ENCODE data around the gene BUD13.

- TF ChIP-seq, protein P1, sequence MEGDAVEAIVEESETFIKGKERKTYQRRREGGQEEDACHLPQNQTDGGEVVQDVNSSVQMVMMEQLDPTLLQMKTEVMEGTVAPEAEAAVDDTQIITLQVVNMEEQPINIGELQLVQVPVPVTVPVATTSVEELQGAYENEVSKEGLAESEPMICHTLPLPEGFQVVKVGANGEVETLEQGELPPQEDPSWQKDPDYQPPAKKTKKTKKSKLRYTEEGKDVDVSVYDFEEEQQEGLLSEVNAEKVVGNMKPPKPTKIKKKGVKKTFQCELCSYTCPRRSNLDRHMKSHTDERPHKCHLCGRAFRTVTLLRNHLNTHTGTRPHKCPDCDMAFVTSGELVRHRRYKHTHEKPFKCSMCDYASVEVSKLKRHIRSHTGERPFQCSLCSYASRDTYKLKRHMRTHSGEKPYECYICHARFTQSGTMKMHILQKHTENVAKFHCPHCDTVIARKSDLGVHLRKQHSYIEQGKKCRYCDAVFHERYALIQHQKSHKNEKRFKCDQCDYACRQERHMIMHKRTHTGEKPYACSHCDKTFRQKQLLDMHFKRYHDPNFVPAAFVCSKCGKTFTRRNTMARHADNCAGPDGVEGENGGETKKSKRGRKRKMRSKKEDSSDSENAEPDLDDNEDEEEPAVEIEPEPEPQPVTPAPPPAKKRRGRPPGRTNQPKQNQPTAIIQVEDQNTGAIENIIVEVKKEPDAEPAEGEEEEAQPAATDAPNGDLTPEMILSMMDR (conservative IDR thresholded peaks at IDR 0.05; ENCODE audit: low read depth, low read length) = no peak
- no peak for TF ChIP-seq POLR2A (IDR thresholded peaks at IDR 0.05; ENCODE audit: low read depth, low read length)
- TF ChIP-seq BHLHE40 (IDR thresholded peaks at IDR 0.05; ENCODE audit: low read depth, low read length) = no peak
- TF ChIP-seq MXI1 (IDR thresholded peaks at IDR 0.05; ENCODE audit: borderline replicate concordance, low read depth, low read length) = no peak
- TF ChIP-seq RCOR1 (IDR thresholded peaks at IDR 0.05; ENCODE audit: insufficient replicate concordance, low read length) = no peak
- no peak for TF ChIP-seq CEBPB (IDR thresholded peaks at IDR 0.05; ENCODE audit: low read depth, low read length)
- no peak for TF ChIP-seq FOS (IDR thresholded peaks at IDR 0.05; ENCODE audit: low read depth, low read length)
- TF ChIP-seq USF2 (IDR thresholded peaks at IDR 0.05; ENCODE audit: low read depth, low read length) = no peak
- no peak for TF ChIP-seq RFX5 (IDR thresholded peaks at IDR 0.05; ENCODE audit: low read depth, low read length)
- no peak for TF ChIP-seq RAD21 (IDR thresholded peaks at IDR 0.05; ENCODE audit: low read length)
- TF ChIP-seq MAFK (IDR thresholded peaks at IDR 0.05; ENCODE audit: low read depth, low read length) = no peak
- TF ChIP-seq SMC3 (IDR thresholded peaks at IDR 0.05; ENCODE audit: low read depth, low read length) = no peak
Measured at GRCh38 chr11:116762132-116762531, 10.7 kb downstream of the BUD13 start.

All from IMR-90 (cell line).